Breast epithelium (tissue), 3 donors: Measurements from ENCODE around the gene CXCL3.

Source experiments
- CTCF ChIP-seq, 3 donors: fragments of 450-650 bp; IDR thresholded peaks; one replicate each; pipeline ENCODE4 v1.5.1; 2016 to 2017; ENCODE audit warnings: antibody characterized with exemption in 3 of 3, mild to moderate bottlenecking in 3 of 3, moderate library complexity in 3 of 3
- POLR2A ChIP-seq: fragments of 450-650 bp; IDR thresholded peaks from one replicate; pipeline ENCODE4 v1.6.1; 2016; ENCODE audit warnings: antibody characterized with exemption, mild to moderate bottlenecking, moderate library complexity

GRCh38 chr4:74005528-74005927 lies 33.0 kb downstream of the CXCL3 start:
- no peak for TF ChIP-seq POLR2A
- TF ChIP-seq CTCF (IDR thresholded peaks at IDR 0.05) = no peak
